GM10248 (cell line): ENCODE measurements around the gene SHISAL1.

Experiments
- CTCF ChIA-PET: fragments of 300-600 bp; sonication (Branson Sonifier 250); formaldehyde crosslinking; extraction: SDS; loops from one replicate; lab custom pipeline; 2021; ENCODE audit warnings: antibody characterized with exemption; lab: Yijun Ruan, JAX
- POLR2A ChIA-PET: fragments of 350-650 bp; sonication (Branson Sonifier 250); formaldehyde crosslinking; extraction: SDS; loops from one replicate; lab custom pipeline; 2020; ENCODE audit warnings: antibody characterized with exemption; lab: Yijun Ruan, JAX
- DNase-seq: peaks from one replicate; pipeline ENCODE4 v3.0.0; 2012; ENCODE audit errors: extremely low spot score
- TF ChIP-seq, protein P1 (sequence below): IDR thresholded peaks from 2 replicates; pipeline ENCODE4 v1.5.1; 2012; ENCODE audit warnings: mild to moderate bottlenecking, low read depth; ENCODE audit errors: extremely low read depth, missing control alignments, control extremely low read depth

The SHISAL1 gene

DNA sequence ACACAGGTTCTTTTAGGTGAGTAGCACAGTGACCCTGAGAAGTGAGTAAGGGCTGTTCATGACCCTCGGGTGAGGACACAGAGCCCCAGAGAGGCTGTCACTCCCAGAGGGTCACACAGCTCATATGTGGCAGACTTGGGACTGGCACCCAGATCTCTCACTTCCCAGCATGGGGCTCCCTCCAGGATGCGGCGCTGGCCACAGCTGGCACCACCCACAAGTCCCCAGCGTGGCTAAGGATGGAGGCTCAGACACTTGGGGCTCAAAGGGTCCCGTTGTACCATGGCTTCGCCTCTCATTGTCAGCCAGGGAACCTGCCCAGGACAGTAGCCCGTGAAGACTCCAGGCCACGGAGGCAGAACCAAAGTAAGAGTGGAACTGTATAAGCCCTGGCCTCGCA is 6.0 kb upstream of the SHISAL1 start:
- POLR2A ChIA-PET = no interaction called here
- CTCF ChIA-PET = no interaction called here
- no peak for DNase-seq
- TF ChIP-seq, protein P1, sequence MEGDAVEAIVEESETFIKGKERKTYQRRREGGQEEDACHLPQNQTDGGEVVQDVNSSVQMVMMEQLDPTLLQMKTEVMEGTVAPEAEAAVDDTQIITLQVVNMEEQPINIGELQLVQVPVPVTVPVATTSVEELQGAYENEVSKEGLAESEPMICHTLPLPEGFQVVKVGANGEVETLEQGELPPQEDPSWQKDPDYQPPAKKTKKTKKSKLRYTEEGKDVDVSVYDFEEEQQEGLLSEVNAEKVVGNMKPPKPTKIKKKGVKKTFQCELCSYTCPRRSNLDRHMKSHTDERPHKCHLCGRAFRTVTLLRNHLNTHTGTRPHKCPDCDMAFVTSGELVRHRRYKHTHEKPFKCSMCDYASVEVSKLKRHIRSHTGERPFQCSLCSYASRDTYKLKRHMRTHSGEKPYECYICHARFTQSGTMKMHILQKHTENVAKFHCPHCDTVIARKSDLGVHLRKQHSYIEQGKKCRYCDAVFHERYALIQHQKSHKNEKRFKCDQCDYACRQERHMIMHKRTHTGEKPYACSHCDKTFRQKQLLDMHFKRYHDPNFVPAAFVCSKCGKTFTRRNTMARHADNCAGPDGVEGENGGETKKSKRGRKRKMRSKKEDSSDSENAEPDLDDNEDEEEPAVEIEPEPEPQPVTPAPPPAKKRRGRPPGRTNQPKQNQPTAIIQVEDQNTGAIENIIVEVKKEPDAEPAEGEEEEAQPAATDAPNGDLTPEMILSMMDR = no peak

DNA sequence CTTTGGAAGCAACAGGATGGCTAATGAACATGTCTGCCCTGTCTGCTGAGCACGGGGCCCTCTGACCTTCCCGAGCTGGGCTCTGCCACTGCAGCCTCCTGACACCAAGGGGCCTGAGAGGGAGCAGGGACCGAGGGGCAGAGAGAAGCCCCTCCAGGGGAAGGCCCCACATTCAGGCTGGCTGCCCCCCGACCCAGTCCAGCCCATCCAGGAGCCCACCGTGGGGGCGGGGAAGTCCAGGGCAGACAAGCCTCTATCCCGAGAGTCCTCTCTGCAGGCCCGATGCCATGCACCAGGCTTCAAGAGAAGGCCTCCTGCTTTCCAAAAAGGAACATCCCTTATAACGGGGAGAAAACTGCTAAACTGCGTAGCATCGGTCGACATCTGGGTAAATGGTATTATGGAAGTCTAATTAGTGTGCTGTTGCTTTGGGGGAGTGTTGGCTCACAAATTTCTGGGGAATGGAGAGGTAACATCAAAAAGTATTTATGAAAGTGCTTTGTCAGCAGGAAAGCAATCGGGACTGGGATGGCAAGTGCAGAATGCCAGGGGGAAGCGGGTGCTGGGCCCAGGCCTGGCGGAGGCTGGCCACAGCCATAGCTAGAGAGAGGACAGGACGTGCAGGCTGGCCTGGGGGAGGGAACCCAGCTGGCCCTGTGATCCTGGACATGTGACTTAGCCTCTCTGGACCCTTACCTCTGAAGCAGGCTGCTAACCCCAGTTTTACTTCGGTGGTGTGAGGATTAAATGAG is 5.3 kb upstream of the SHISAL1 start:
- TF ChIP-seq, protein P1 = no peak
- ChIA-PET POLR2A (no interaction called here), CTCF (no interaction called here)
- DNase-seq = no peak

DNA sequence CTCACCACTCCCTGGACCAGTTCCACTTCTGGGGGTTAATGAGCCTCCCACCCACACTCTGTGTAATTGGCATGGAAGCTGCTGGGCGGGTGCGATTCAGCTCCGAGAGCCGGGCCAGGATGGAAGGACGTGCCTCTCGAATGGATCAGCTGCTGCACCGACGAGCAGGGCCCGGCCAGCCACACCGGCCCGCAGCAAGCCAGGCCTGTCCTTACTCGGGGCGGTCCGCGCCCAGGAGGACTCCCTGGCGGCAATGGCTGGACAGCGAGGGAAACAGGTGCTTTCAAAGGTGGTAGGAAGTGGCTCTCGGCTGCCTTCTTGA is 4.3 kb upstream of the SHISAL1 start:
- TF ChIP-seq, protein P1 = no peak
- ChIA-PET POLR2A (no interaction called here), CTCF (no interaction called here)
- no peak for DNase-seq

DNA sequence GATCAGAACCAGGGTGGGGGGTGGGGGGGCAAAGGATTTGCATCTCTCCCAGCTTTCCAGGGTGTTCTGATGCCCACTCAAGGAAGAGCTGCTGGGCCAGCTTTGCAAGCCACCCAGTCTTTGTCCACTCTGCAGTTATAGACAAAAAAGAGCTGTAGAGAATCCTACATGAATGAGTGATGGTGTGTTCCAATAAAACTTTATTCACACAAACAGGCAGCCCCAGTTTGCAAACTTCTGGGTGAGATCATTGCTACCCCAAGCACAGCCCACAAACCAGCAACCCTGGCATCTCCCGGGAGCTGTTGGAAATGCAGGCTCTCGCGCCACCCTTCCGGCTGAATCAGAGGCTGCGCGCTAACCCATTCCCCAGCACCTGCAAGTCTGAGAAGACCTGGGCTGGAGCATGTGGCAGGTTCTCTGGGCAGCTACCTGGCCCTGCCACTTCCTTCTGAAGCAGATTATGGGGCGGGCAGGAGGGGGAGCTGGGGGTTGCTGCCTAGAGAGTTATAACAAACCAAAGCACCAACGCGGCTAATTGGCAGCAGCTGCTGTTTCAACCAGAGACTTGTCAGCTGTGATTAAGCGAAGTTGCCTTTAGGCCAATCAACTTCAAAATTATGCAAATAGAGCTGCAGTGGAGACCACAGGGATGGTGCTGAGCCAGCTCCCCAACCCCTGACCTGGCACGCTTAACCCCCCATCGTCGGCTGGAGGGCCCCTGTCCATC is 3.8 kb upstream of the SHISAL1 start:
- POLR2A ChIA-PET = no interaction called here
- TF ChIP-seq, protein P1 = no peak
- CTCF ChIA-PET = no interaction called here
- DNase-seq = no peak

DNA sequence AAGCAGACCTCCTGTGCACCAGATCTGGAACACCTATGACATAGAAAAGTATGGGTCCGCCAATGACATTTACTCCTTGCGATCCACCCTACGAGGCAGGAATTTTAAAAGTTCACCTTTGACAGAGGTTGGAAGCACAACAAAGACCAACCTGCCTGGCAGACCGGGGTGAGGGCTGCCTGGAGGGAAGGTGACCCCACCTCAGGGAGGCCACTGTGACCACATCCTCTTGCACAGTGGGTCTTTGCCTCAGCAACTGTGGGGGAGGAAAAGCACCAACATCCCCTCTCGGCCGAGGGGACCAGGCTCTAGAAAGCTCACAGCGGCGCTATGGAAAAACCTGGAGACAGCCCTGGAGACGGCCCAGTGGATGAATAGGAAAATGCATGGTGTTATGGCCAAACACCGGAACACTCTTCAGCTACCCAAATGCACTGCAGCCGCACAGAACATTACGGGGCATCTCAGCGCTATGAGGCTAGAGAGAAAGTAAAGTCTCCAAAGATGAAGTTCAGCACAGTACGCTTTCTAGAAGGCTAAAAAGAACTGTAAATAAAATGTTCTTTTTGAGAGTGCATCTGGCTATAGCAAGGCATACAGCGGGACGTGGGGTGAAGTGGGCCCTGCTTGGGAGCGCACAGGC is 1.8 kb upstream of the SHISAL1 start:
- no peak for DNase-seq
- POLR2A ChIA-PET = no interaction called here
- TF ChIP-seq, protein P1 = no peak
- CTCF ChIA-PET = no interaction called here

DNA sequence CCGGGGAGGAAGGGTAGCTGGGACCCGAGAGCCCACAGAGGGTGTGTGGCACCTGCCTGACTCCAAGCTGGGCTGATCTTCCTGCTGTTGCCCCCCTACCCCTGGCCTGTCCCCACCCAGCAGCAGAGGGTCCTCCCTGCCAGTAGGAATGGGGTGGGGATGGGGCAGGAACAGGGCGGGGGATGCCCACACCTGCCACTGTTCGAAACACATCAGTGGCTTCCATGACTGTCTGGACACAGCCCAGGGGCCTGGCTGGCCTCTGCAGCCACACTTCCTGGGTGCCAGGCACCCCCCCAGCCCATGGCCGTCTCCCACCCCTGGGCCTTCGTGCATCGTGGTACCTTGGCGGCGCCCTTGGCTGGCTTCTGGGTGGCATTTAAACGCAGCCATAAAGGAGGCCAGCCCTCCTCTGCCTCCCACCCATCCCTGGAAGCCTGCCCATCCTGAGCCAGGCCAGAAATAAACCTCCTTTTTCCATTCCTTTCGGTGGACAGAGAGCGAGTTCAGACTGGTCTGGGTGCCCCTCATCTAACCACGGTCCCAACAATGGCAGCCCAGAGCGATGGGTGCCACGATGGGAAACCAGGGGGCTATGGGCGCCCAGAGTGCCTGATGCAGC is 745 bp upstream of the SHISAL1 start:
- CTCF ChIA-PET = no interaction called here
- TF ChIP-seq, protein P1 = no peak
- POLR2A ChIA-PET = no interaction called here
- DNase-seq = no peak
